ENCODE data around the gene SLC39A13.

The SLC39A13 gene

DNA sequence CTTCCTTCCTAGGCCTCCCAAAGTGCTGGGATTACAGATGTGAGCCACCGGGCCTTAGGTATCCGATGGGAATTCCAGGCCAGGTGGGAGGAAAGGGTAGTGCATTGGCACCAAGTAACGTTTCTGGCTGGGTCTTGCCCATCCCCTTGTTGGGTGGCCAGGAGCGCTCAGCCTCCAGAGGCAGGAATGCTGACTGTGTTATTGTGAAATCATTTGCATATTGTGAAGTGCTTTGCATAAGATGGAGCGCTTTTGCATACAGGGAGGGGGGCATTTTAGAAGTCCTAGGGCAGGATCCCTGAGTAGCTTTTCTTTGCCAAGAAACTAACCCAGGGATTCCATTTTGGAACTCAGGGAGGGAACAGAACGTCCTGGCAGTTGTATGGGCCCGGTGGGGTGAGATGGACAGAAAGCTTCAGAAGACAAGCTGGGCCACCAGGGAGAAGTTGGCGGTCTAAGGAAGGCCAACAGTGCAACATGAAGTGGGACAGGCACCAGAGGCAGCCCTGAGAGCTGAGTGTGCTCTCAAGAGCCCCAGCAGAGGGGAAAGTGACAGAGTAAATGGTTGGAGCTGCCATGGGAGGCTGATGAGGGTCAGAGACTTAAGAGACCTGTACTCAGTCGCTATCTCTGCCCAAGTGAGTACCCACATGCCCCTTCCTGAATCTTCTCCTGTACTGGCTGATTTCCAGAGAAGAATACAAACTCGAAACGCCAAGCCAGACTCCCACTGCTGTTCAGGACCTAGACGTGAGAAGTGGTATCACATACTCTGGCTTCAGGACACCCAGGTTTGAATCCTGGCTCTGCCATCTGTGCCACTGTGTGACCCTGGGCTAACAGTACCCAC, 1.3 kb upstream of the SLC39A13 start:
- no peak for DNase-seq

DNA sequence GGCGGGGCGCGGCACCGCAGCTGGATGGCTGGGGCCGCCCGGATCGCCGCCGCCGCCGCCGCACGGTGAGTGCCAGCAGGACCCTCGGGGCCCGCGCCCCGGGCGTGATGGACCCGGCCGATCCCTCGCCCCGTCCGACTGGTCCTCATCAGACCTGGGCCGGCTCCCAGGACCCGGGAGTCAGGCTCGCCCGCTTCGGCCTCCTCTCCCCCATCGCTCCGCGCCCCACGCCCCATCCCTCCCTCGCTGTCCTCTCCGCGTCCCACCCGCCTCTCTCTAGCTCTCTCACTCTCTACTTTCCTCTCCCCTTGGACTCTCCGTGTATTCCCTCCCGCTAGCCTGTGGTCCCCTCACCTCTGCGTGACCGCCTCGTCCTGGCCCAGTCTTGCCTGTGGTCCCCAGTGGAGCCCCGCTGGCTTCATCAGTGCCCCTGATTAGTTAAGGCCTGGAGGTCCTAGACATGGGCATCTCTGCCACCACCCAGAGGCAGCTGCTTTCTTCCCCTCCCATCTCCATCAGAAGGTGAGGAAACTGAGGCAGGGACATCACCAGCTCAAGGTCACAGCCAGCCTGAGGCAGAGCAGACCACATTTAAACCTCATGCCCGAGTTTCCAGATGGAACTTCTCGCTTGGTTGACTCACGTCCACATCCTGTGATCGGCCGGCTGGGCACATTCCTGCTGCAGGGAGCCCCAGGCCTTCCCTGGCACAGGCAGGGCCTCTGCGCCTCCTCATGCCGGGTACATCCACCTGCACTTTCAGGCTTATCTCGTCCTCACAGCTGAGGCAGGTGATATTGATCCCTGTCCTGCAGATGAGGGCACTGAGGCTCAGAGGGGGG, 429 bp downstream of the SLC39A13 start:
- peak; percentile 54 for DNase-seq

DNA sequence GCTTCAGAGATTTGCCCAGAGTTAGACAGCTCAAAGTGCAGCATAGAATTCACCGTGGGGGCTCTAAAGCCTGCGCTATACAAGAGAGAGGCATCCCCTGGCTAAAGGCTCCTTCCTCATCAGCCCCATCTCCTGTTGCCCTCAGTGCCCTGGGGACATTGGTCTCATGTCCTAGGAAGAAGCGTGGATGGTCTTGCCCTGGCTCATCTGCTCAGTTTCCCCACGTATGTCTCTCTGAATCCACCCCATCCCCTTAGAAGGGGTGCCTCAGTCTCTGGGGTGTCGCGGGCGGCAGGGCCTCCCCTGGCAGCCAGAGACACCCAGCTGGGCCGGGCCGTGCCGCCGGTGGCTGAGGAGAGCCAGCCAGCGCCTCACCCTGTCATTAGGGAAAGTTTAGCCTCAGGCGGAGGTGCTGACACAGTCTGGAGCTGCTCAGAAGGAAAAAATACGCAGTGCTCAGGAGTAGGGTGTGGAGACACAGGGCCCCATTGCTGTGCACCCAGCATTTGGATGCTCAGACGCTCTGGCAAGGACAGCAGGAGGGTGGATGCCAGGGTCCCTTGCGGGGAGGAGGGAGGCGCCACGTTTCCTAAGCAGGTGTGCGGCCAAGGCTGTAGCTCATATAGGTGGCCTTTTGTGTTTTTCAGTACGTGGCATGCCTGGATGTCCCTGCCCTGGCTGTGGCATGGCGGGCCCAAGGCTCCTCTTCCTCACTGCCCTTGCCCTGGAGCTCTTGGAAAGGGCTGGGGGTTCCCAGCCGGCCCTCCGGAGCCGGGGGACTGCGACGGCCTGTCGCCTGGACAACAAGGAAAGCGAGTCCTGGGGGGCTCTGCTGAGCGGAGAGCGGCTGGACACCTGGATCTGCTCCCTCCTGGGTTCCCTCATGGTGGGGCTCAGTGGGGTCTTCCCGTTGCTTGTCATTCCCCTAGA, 1.3 kb downstream of the SLC39A13 start:
- DNase-seq, result no peak

DNA sequence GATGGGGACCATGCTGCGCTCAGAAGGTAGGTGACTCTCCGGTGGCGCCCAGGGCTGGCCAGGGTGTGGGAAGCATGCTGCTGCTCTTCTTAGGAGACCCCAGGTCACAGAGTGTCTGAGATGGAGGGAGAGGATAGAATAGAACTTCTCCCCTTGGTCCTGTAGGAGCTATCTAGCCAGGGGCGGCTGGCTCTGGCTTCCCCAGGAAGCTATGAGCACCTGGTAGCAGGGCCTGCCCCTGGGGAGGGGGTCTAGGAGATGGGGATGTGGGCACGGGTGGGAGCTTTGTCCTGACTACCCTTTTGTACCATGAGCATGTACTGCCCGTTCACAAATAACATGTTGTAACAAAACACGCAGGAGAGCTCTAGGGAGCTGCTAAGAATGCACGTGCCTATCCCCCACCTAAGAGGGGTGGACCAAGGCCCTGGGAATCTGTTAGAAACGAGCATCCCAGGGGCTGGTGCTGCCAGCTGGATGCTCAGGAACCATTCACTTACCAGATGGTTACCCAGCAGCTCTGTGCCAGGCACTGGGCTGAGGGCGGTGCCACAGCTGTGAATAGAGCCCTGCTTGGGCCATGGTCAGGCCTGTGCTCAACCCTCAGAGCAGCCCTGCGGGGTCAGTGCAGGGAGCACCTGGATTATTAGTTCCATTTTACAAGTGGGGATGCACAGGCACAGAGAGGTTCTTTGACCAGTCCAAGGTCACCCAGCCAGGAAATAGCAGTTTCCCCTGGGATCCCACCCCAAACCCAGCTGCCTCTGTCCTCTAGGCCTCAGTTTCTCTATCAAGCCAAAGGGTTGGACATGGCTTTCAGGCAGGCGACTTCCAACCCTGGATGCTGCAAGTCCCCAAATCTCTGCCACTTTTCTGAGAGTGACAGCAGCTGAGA, 2.2 kb downstream of the SLC39A13 start:
- DNase-seq, result no peak

DNA sequence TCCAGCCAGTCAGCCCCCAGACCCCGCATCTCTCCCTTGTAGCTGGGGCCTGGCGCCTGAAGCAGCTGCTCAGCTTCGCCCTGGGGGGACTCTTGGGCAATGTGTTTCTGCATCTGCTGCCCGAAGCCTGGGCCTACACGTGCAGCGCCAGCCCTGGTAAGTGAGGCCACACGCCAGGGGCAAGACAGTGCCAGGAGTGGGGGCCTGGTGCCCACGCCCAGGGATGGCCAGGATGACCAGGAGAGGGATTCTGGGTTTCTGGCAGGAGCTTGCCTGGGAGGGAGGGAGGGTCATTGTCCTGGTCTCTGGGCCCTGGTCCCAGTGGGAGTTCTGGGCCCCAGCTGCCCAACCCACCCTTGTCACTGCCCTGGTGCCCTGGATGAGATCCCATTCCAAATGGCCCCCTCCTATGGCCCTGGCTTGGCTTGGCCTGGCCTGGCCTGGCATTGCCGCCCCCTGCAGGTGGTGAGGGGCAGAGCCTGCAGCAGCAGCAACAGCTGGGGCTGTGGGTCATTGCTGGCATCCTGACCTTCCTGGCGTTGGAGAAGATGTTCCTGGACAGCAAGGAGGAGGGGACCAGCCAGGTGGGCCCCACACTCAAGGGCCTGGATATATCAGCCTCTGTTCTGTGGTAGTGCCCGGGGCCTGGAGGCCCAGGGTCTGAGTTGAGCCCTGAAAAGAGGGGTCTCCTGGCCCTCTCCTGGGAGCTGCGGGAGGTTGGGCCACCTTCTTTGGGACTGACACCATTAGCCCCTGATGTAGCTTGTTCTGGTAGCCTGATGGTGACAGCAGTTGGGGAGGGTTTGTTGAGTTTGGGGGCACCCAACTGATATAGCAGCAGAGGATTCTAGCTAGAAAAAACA, 3.7 kb downstream of the SLC39A13 start:
- DNase-seq, result peak; percentile 64

DNA sequence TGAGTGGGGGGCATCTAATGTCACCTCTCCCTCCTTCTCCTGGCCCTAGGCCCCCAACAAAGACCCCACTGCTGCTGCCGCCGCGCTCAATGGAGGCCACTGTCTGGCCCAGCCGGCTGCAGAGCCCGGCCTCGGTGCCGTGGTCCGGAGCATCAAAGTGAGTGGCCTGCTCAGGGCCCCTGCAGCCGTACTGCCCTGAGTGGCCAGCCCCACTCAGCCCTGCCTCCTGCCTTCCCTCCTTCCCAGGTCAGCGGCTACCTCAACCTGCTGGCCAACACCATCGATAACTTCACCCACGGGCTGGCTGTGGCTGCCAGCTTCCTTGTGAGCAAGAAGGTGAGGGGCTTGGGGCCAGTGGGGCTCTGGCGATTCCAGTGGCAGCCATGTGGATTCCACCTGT, 5.0 kb downstream of the SLC39A13 start:
- DNase-seq, result no peak

DNA sequence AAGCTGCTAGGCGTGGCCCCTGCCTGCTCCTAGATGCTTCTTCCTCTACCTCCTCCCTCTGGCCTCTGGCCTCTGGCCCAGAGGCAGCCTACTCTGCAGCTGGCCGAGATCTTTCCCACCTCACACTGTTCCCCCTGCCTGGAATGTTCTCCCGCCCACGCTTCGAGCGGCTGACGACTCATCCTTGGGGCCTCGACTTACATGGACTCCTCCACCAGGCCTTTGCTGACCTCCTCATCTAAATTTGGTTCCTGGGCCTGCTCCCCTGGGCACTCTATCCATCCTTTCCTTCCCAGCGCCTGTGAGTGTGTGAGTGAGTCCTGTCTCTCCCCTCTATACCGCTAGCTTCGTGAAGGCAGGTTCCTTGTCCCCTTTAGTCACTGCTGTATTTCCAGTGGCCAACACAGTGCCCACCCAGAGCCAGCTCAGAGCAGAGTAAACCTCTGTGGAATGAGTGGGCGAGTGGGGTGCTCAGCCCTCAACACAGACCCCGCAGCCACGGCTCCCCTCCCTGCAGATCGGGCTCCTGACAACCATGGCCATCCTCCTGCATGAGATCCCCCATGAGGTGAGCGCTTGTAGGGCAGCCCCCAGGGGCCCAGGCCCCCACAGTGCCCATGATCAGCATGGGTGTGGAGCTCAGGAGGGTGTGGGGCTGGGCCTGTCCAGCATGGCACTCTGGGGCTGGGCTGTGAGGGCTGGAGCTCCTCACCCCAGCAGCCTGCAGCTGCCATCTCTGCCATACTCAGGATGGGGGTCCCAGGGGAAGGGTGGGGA, 5.7 kb downstream of the SLC39A13 start:
- no peak for DNase-seq

DNA sequence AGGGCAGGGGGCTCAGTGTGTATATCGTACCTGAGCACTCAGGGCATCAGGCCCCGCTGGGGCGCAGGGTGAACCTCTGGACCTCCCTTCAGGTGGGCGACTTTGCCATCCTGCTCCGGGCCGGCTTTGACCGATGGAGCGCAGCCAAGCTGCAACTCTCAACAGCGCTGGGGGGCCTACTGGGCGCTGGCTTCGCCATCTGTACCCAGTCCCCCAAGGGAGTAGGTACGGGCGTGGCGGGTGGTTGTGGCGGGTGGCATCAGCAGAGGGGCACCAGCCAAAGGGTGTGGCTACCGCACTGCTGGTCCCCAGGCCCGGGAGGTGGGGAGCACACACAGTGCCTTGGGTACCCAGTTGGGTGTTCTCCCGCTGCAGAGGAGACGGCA, 6.3 kb downstream of the SLC39A13 start:
- DNase-seq, result no peak

DNA sequence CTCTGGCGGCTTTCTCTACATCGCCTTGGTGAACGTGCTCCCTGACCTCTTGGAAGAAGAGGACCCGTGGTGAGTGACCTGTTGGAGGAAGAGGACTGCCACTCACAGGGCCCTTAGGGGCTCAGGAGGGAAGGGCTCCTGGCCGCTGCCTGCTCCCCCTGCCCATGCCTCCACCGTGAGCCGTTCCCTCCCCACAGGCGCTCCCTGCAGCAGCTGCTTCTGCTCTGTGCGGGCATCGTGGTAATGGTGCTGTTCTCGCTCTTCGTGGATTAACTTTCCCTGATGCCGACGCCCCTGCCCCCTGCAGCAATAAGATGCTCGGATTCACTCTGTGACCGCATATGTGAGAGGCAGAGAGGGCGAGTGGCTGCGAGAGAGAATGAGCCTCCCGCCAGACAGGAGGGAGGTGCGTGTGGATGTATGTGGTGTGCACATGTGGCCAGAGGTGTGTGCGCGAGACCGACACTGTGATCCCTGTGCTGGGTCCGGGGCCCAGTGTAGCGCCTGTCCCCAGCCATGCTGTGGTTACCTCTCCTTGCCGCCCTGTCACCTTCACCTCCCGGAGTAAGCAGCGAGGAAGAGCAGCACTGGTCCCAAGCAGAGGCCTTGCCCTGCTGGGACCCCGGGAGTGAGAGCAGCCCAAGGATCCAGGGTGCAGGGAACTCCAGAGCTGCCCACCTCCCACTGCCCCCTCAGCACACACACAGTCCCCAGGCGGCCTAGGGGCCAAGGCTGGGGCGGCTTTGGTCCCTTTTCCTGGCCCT, 6.9 kb downstream of the SLC39A13 start:
- no peak for DNase-seq

DNA sequence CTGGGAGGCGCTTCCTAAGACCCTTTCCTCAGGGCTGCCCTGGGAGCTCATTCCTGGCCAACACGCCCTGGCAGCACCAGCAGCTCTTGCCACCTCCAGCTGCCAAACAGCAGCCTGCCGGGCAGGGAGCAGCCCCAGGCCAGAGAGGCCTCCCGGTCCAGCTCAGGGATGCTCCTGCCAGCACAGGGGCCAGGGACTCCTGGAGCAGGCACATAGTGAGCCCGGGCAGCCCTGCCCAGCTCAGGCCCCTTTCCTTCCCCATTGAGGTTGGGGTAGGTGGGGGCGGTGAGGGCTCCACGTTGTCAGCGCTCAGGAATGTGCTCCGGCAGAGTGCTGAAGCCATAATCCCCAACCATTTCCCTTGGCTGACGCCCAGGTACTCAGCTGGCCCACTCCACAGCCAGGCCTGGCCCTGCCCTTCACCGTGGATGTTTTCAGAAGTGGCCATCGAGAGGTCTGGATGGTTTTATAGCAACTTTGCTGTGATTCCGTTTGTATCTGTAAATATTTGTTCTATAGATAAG, 7.6 kb downstream of the SLC39A13 start:
- peak; percentile 88 for DNase-seq

DNA sequence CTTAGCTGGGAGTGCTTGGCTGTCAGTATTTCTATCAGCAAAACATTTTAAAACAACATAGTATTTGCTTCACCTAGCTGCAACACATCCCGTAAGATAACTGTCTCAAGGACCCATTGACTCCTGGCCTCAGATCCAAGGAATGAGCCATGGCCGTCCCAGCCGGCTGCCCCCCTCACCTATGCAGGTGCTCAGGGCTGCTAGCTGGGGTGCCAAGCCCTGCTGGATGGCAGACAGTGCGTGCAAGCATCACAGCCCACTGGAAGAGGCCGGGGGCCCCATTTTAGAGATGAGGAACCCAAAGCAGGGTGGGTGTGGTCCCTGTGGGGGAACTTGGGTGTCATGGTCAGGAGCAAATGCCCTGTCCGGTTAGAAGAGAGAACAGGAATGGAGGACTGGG, 9.3 kb downstream of the SLC39A13 start:
- DNase-seq, result no peak

DNA sequence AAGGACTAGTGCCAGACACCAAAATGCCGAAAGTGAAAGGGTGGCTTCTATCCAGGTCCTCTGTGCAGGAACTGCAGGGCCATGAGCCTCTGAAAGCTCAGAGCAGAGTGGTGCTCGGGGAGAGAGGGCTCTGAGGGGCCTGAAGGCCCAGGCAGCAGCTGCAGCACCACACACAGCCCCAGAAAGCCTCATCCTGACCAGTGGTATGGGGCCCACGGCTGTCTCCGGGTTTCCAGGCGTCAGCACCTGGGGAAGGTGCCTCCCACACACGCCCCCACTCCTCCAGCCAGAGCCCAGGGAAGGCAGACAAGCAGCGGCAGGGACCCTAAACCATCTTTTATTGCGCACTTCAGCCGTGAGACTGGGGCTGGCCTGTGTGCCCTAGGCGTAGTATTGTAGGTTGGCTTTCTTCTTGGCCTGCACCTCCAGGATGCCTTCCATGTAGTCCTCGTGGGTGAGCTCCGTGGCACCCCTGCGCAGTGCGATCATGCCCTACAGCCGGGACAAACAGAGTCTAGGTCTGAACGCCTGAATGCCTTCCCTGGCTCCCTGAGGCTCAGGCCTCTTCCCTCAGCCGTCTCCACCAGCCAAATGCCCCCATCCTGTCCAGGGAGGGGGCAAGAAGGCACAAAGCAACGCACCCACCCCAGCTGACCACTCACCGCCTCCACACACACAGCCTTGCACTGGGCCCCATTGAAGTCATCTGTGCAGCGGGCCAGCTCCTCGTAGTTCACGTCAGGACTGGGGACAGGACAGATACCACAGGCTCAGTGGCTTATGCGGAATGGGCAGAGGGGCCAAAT, 10.3 kb downstream of the SLC39A13 start:
- DNase-seq, result no peak

DNA sequence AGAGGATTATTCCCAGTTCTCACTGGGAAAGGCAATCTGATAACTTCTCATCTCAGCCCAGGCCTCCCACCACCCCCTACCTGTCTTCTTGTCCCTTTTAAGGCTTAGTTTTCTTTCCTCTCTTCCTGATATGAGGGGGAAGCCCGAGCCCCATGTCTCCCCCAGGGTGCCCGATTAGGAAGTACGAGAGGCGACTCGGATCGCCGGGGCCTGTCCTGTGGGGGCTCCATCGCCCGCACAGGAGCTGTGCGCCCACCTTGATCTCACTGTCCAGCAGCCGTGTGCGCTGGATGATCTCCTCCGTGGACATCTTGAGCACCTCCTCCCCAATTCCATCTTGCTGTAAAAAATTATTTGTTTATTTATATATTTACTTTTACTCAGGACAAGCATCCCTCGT, 17.2 kb downstream of the SLC39A13 start:
- DNase-seq, result no peak

DNA sequence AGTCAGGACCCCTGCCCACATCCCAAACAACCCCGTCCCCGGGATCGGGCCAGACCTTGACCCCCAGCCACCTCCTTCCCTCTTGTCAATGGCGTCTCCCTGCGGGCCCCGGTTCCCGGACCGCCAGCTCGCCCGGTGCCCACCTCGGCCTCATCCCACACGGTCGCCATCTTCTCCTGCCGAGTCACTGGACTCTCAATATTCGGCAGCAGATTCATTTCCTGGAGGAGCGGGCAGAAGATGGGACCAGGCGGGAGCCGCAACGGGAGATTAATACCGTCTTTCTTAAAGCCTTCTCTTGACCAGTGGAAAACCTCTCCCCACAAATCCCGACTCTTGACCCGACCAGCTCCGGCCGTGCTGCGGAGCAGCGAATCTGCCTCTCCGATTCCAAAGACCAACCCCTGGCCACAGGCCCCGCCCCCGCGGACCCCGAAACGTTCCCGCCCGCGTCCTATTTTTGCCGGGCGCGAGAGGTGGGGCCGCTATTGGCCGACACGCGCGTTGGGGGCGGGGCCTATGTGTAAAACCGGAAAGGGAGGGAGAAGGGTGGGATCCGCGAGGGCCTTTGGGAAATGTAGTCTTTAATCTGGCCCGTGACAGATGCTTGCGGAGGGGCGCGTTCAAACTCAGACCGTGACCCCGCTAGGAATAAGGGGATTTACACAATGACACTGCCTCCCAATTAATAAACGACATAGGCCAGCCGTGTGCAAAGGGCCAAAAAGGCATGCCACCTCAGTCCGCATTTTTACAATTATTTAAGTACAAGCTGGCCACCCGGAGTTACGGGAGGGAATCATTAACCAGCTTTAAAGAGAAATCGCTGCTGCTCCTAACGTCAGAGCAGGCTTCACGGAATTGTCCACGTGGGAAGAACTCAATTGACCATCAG, 17.9 kb downstream of the SLC39A13 start, which contains the start of gene PSMC3:
PSMC3 (minus strand) TSS at position 378 of the 895 bp plus-strand sequence; CDS start at position 218, 160 bp downstream.
- DNase-seq, result peak; percentile 98

DNA sequence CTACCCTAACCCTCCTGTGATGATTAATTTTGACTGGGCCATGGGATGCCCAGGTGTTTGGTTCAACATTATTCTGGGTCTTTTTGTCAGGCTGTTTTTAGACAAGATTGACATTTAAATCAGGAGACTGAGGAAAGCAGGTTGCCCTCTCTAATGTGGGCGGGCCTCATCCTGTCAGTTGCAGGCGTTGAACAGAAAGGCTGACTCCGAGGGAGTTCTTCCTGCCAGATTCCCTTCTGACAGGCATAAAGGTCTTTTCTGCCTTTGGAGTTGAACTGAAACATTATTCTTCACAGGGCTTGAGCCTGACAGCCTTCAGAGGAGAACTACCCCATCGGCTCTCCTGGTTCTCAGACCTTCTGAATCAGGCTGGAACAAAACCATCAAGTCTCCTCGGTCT, 22.1 kb downstream of the SLC39A13 start:
- DNase-seq, result no peak

DNA sequence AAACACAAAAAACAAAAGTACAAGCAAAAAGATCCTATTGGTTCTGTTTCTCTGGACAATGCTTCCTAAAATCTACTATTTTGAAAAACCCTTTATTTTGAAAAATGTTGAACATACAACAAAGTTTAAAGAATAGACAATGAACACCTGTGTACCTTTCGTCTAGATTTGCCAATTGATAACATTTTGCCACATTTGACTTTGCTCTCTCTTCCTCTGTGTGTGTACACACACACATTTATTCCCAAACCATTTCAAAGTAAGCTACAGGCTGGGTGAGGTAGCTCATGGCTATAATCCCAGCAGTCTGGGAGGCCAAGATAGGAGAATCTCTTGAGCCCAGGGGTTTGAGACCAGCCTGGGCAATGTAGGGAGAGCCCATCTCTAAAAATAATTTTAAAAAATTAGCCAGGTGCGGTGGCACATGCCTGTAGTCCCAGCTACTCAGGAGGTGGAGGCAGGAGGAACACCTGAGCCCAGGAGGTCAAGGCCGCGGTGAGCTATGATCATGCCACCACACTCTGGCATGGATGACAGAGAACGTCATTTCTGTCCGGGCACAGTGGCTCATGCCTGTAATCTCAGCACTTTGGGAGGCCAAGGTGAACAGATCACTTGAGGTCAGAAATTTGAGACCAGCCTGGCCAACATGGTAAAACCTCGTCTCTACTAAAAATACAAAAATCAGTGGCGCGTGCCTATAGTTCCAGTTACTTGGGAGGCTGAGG, 23.1 kb downstream of the SLC39A13 start:
- no peak for DNase-seq
